ENCODE data around the gene CCDC88B.

CCDC88B gene

DNA sequence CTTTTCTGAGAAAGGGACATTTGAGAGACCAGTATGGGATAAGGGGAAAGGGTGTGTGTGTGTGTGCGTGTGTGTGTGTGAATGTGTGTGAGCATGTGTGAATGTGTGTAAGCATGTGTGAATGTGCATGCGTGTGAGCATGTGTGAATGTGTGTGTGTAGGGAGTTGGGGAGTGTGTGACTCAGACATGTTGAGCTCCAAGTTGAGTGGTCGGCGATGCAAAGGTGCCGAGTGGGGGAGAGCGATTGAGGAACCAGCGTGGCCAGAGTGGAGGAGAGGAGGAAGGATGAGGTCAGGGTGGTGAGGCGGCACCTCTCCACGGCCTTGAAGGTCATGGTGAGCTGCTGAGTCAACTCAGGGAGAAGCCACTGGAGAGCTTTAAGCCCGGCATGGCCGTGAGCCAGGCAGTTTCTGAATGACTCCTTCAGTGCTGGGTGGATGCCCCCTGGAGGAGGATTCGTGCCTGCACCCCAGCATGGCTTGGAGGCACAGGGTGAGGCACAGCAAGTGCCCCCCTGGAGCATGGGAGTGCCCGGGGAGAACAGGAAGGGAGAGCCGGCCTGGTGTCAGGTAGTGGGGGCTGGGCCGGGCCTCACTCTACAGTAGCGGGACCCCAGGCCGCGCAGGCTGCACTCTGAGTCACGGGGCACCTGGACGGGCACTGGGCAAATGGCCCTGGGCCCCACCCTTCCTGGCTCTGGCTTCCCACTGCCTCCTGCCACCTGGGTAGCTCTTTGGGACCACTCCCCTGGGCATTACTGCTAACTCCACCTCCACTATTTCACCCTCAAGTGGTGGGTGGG is 8.2 kb upstream of the CCDC88B start:
- Histone ChIP-seq H3K9ac (ENCODE audit: low read length) (no peak overlapping the region; the same call in 1 of the 2 replicates), H3K4me3 (ENCODE audit: insufficient read depth, low read length, poor library complexity, severe bottlenecking) (no peak overlapping the region), H3K36me3 (ENCODE audit: low read length) (no peaks in the 10 kb centered on the region), H3K9me3 (ENCODE audit: insufficient read depth, low read length) (no peaks in the 10 kb centered on the region), H2AFZ (ENCODE audit: low read depth, low read length, severe bottlenecking) (no peak overlapping the region), H3K4me2 (ENCODE audit: low read depth, low read length, poor library complexity, severe bottlenecking) (no peak overlapping the region), H3K9me2 (replicated peaks; ENCODE audit: insufficient read depth, low read length) (no peaks in the 10 kb centered on the region), H3K27ac (ENCODE audit: low read depth, low read length) (no peak overlapping the region), H4K20me1 (ENCODE audit: low read depth, low read length) (no peaks in the 10 kb centered on the region), H3K79me2 (ENCODE audit: insufficient read depth, low read length) (no peaks in the 10 kb centered on the region), H3K27me3 (ENCODE audit: low read length) (no peaks in the 10 kb centered on the region), H3F3A (ENCODE audit: insufficient read depth) (no peaks in the 10 kb centered on the region)
- TF ChIP-seq, protein P1, sequence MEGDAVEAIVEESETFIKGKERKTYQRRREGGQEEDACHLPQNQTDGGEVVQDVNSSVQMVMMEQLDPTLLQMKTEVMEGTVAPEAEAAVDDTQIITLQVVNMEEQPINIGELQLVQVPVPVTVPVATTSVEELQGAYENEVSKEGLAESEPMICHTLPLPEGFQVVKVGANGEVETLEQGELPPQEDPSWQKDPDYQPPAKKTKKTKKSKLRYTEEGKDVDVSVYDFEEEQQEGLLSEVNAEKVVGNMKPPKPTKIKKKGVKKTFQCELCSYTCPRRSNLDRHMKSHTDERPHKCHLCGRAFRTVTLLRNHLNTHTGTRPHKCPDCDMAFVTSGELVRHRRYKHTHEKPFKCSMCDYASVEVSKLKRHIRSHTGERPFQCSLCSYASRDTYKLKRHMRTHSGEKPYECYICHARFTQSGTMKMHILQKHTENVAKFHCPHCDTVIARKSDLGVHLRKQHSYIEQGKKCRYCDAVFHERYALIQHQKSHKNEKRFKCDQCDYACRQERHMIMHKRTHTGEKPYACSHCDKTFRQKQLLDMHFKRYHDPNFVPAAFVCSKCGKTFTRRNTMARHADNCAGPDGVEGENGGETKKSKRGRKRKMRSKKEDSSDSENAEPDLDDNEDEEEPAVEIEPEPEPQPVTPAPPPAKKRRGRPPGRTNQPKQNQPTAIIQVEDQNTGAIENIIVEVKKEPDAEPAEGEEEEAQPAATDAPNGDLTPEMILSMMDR (IDR thresholded peaks at IDR 0.05; ENCODE audit: insufficient read depth, low read length, poor library complexity, severe bottlenecking): peak; percentile 19
- no peak for TF ChIP-seq EZH2phosphoT487 (conservative IDR thresholded peaks at IDR 0.05; ENCODE audit: low read length)

DNA sequence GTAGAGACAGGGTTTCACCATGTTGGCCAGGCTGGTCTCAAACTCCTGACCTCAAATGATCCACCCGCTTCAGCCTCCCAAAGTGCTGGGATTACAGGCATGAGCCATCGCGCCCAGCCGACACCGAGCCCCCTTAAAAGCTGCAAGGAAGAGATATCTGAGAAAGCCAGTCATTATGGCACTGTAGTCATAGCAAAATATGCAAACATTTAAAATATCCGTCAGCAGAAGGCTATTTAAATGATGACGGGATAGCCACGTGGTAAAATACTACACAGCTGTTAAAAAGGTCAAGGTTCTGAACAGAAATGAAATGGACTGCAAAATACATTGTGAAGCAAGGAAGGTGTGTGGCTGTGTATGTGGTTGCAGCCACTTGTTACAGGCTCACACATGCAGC is 6.4 kb upstream of the CCDC88B start:
- H3K27ac ChIP-seq (ENCODE audit: low read depth, low read length): no peak overlapping the region

DNA sequence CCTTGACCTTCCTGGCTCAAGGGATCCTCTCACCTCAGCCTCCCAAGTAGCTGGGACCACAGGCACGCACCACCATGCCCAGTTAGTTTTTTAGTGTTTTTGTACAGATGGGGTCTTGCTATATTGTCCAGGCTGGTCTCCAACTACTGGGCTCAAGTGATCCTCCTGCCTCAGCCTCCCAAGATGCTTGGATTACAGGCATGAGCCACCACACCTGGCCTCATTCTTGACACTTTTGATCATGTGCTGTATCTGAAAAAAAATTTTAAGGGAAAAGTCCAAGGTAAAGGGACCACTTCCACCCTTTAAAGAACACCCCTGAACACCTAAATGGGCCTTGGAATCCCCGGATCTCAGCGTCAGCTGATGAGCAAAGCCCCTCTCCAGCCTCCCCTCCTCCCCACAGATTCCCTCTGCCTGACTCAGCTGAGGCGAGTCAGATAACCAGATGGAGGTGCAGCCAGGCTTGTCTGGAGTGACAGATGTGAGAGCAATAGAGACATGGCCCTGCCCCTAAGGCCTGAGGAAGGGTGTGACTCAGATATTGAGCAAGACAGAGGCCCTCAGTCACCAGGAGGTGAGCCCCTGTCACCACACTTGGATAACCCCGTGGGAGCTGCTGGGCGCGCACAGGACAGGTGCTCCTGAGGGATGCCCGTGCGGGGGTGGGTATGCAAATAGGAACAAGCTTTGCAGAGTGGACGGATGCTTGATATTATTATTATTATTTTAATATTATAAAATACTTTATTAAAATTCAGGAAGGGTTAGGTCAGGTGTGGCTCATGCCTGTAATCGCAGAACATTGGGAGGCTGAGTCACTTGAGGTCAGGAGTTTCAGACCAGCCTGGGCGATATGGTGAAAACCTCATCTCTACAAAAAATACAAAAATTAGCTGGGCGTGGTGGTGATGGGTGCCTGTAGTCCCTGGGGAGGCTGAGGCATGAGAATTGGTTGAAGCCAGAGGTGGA is 5.0 kb upstream of the CCDC88B start:
- peaks cover 5% of the 10 kb centered on the region; the same call in 1 of the 2 replicates for H3K79me2 ChIP-seq (ENCODE audit: insufficient read depth, low read length)
- H3K27me3 ChIP-seq (ENCODE audit: low read length): no peaks in the 10 kb centered on the region
- peaks cover 15% of the 10 kb centered on the region for H3F3A ChIP-seq (ENCODE audit: insufficient read depth)
- no peaks in the 10 kb centered on the region for H3K9me3 ChIP-seq (ENCODE audit: insufficient read depth, low read length)
- H3K9ac ChIP-seq (ENCODE audit: low read length): no peak overlapping the region
- no peaks in the 10 kb centered on the region for H3K9me2 ChIP-seq (replicated peaks; ENCODE audit: insufficient read depth, low read length)
- peak overlapping the region; percentile 11 for H3K4me2 ChIP-seq (ENCODE audit: low read depth, low read length, poor library complexity, severe bottlenecking)
- no peaks in the 10 kb centered on the region for H4K20me1 ChIP-seq (ENCODE audit: low read depth, low read length)
- peak overlapping the region; percentile 37 for H3K27ac ChIP-seq (ENCODE audit: low read depth, low read length)
- no peak for TF ChIP-seq EZH2phosphoT487 (conservative IDR thresholded peaks at IDR 0.05; ENCODE audit: low read length)
- TF ChIP-seq, protein P1 (IDR thresholded peaks at IDR 0.05; ENCODE audit: insufficient read depth, low read length, poor library complexity, severe bottlenecking): no peak
- no peak overlapping the region for H3K4me3 ChIP-seq (ENCODE audit: insufficient read depth, low read length, poor library complexity, severe bottlenecking)
- no peak overlapping the region for H2AFZ ChIP-seq (ENCODE audit: low read depth, low read length, severe bottlenecking)
- H3K36me3 ChIP-seq (ENCODE audit: low read length): no peaks in the 10 kb centered on the region

More for the DNA sequence above, 6.4 kb upstream of the CCDC88B start:
- TF ChIP-seq, protein P1 (IDR thresholded peaks at IDR 0.05; ENCODE audit: insufficient read depth, low read length, poor library complexity, severe bottlenecking): no peak
- TF ChIP-seq EZH2phosphoT487 (conservative IDR thresholded peaks at IDR 0.05; ENCODE audit: low read length): no peak
- H2AFZ ChIP-seq (ENCODE audit: low read depth, low read length, severe bottlenecking): no peak overlapping the region
- H3K27me3 ChIP-seq (ENCODE audit: low read length): no peaks in the 10 kb centered on the region
- 0 out of 2 replicates have a peak, but pooled peaks cover 4% of the 10 kb centered on the region for H3F3A ChIP-seq (ENCODE audit: insufficient read depth)
- no peaks in the 10 kb centered on the region for H3K79me2 ChIP-seq (ENCODE audit: insufficient read depth, low read length)
- no peaks in the 10 kb centered on the region for H3K9me3 ChIP-seq (ENCODE audit: insufficient read depth, low read length)
- no peaks in the 10 kb centered on the region for H4K20me1 ChIP-seq (ENCODE audit: low read depth, low read length)
- no peak overlapping the region for H3K4me2 ChIP-seq (ENCODE audit: low read depth, low read length, poor library complexity, severe bottlenecking)
- no peaks in the 10 kb centered on the region for H3K9me2 ChIP-seq (replicated peaks; ENCODE audit: insufficient read depth, low read length)
- H3K4me3 ChIP-seq (ENCODE audit: insufficient read depth, low read length, poor library complexity, severe bottlenecking): no peak overlapping the region
- no peaks in the 10 kb centered on the region for H3K36me3 ChIP-seq (ENCODE audit: low read length)
- H3K9ac ChIP-seq (ENCODE audit: low read length): no peak overlapping the region

Data from SU-DHL-6 (cell line).